Activated CD4-positive, alpha-beta T cell treated with anti-CD3 and anti-CD28 coated beads, Interleukin-2, Interleukin-4, amounts not matched to agents 100 ng/mL and 50 ng/mL, durations not matched to agents 16 hours and 8 hours (primary cell): ENCODE results near the gene STK17B.

Experiments used
- DNase-seq: peaks from one replicate; pipeline ENCODE4 v3.0.0-alpha.2; 2020; ENCODE audit warnings: low spot score

The STK17B gene

GRCh38 chr2:196155575-196155974 lies 15.8 kb downstream of the STK17B start:
- no peak for DNase-seq

GRCh38 chr2:196153480-196153879 lies 17.9 kb downstream of the STK17B start:
- DNase-seq: no peak

GRCh38 chr2:196149948-196150347 lies 21.4 kb downstream of the STK17B start:
- DNase-seq: no peak

GRCh38 chr2:196148736-196149135 lies 22.6 kb downstream of the STK17B start:
- DNase-seq: no peak

- no peak for DNase-seq
These were observed 26.1 kb downstream of the STK17B start for GRCh38 chr2:196145256-196145655.

- no peak for DNase-seq
These were observed 26.8 kb downstream of the STK17B start for GRCh38 chr2:196144513-196145126.

- no peak for DNase-seq
These were observed 27.6 kb downstream of the STK17B start for GRCh38 chr2:196143730-196144131.

GRCh38 chr2:196142825-196143224 lies 28.6 kb downstream of the STK17B start:
- no peak for DNase-seq

- no peak for DNase-seq
These were observed 31.2 kb downstream of the STK17B start for GRCh38 chr2:196140213-196140612.

- no peak for DNase-seq
These were observed 34.1 kb downstream of the STK17B start for GRCh38 chr2:196137271-196137670.

- no peak for DNase-seq
These were observed 35.2 kb downstream of the STK17B start for GRCh38 chr2:196136151-196136550.

- DNase-seq: no peak
These were observed 39.1 kb downstream of the STK17B start for GRCh38 chr2:196131949-196132925.

- DNase-seq: peak; percentile 70
These were observed 39.9 kb downstream of the STK17B start for GRCh38 chr2:196131384-196131937.

GRCh38 chr2:196130039-196130825 lies 41.1 kb downstream of the STK17B start:
- no peak for DNase-seq

- no peak for DNase-seq
These were observed 42.6 kb downstream of the STK17B start for GRCh38 chr2:196128749-196129148.

GRCh38 chr2:196125596-196125995 lies 45.8 kb downstream of the STK17B start:
- DNase-seq: no peak

GRCh38 chr2:196123679-196124373 lies 47.6 kb downstream of the STK17B start:
- DNase-seq: no peak

- DNase-seq: no peak
These were observed 51.5 kb downstream of the STK17B start for GRCh38 chr2:196119926-196120325.

- no peak for DNase-seq
These were observed 54.1 kb downstream of the STK17B start for GRCh38 chr2:196117214-196117705.

GRCh38 chr2:196113061-196113974 lies 58.1 kb downstream of the STK17B start:
- DNase-seq: no peak
